Right lobe of liver (tissue), 4 donors: ENCODE measurements around the gene EIF2B1.

Experiments used
- CTCF ChIP-seq, 4 donors: fragments of 200-600 bp in 3 of 4; fragments of 450-650 bp in 1 of 4; IDR thresholded peaks; one replicate each; pipeline versions ENCODE4 v1.5.1 to v1.8.0; 2016 to 2022; ENCODE audit warnings: antibody characterized with exemption in 4 of 4, mild to moderate bottlenecking in 2 of 4
- POLR2A ChIP-seq: fragments of 450-650 bp; IDR thresholded peaks from one replicate; pipeline ENCODE4 v1.6.1; 2017; ENCODE audit warnings: antibody characterized with exemption, mild to moderate bottlenecking
- donor health status: DM: no; HTN: no; CAD: no.
- donor health status: DM: no; HTN: no; CAD: no.
- donor health status: DM: no; HTN: yes; CAD: no.

DNA sequence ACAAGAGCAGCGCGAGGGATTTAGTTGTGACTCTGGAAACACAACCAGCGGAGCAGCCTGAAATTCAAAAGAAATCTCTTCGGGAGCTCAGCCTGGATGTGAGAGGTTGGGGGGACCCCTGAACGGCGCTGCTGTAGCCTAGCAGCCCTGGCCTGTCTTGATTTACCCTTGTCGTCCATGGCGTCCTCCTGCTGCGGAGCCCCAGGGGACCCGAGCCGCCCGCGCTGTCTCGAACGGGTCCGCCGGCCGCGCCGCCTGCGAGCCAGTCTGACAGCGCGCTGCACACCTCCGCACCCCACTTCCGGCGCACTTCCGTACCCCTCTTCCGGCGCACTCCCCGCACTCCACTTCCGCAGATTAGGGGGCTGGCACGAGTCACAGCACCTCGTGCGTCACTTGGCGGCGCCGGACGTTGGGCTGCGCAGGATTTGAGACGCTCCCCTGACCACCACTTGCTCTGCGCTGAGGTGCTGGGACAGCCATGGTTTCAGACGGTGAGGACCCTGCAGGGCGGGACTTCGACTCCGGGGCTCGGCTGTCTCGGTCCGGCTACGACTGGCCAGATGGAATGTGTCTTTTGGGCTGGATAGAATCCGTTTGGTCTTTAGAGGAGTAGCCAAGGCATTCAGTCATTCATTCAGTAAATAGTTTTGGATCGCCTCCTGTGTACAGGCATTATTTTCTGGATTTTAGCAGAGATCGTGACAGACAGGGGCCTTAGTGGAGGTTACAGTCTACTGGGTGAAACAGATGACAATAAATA is at the start of gene EIF2B1, which contains the start of gene GTF2H3:
- TF ChIP-seq CTCF (IDR thresholded peaks at IDR 0.05) (no peak), POLR2A (peak; percentile 82)
